Astrocyte (in vitro differentiated cells and primary cell): ENCODE data around the gene ACOT11. TPM values are rescaled to one million over a fixed set of nuclear protein-coding genes. Genes with fewer than 3 reads are reported as not detected.

Experiments
- DNase-seq: peaks from one replicate; pipeline ENCODE4 v3.0.0-alpha.2; 2010; ENCODE audit warnings: low read depth
- FAIRE-seq: peaks from 2 replicates; lab custom pipeline; 2011; peaks lifted over from hg19 to GRCh38; lab: Jason Lieb, UNC
- H2AFZ ChIP-seq: 2 replicates; pipeline ENCODE4 v1.6.0; 2012; ENCODE audit warnings: low read depth, low read length, inconsistent platforms
- H3K27ac ChIP-seq: 2 replicates; pipeline ENCODE4 v1.5.1; 2011; ENCODE audit warnings: low read depth, low read length, inconsistent platforms
- H3K27me3 ChIP-seq: 2 replicates; pipeline ENCODE4 v1.6.0; 2011; ENCODE audit warnings: low read length, inconsistent platforms; ENCODE audit not compliant: insufficient read depth
- H3K36me3 ChIP-seq: 2 replicates; pipeline ENCODE4 v1.5.1; 2011; ENCODE audit warnings: low read length, inconsistent platforms; ENCODE audit not compliant: insufficient read depth
- H3K4me1 ChIP-seq: 2 replicates; pipeline ENCODE4 v1.5.1; 2011; ENCODE audit warnings: low read length, inconsistent platforms; ENCODE audit not compliant: insufficient read depth
- H3K4me2 ChIP-seq: 2 replicates; pipeline ENCODE4 v1.6.0; 2012; ENCODE audit warnings: low read length, inconsistent platforms
- H3K4me3 ChIP-seq: 2 replicates; pipeline ENCODE4 v1.5.1; 2011; ENCODE audit warnings: low read depth, mild to moderate bottlenecking, low read length, inconsistent platforms; ENCODE audit not compliant: insufficient read depth
- H3K79me2 ChIP-seq: 2 replicates; pipeline ENCODE4 v1.6.0; 2012; ENCODE audit warnings: mild to moderate bottlenecking, low read length, inconsistent platforms; ENCODE audit not compliant: insufficient read depth
- H3K9ac ChIP-seq: 2 replicates; pipeline ENCODE4 v1.6.0; 2012; ENCODE audit warnings: mild to moderate bottlenecking, low read length, inconsistent platforms
- H3K9me3 ChIP-seq: 2 replicates; pipeline ENCODE4 v1.5.1; 2012; ENCODE audit warnings: low read depth, mild to moderate bottlenecking, low read length, inconsistent platforms; ENCODE audit not compliant: insufficient read depth
- H4K20me1 ChIP-seq: 2 replicates; pipeline ENCODE4 v1.6.0; 2012; ENCODE audit warnings: low read length, inconsistent platforms; ENCODE audit not compliant: insufficient read depth
- H3K27ac Mint-ChIP-seq: one replicate; pipeline ENCODE4 v1.8.0; 2021; ENCODE audit warnings: mild to moderate bottlenecking, mixed read lengths; ENCODE audit not compliant: unreplicated experiment
- H3K27me3 Mint-ChIP-seq: one replicate; pipeline ENCODE4 v1.8.0; 2021; ENCODE audit warnings: low read depth, mixed read lengths; ENCODE audit not compliant: unreplicated experiment
- H3K36me3 Mint-ChIP-seq: one replicate; pipeline ENCODE4 v1.8.0; 2021; ENCODE audit warnings: low read depth, mixed read lengths; ENCODE audit not compliant: unreplicated experiment
- H3K4me1 Mint-ChIP-seq: one replicate; pipeline ENCODE4 v1.8.0; 2021; ENCODE audit warnings: low read depth, mixed read lengths; ENCODE audit not compliant: unreplicated experiment
- H3K4me3 Mint-ChIP-seq: one replicate; pipeline ENCODE4 v1.8.0; 2021; ENCODE audit warnings: mild to moderate bottlenecking, moderate library complexity, mixed read lengths; ENCODE audit not compliant: unreplicated experiment
- H3K9me3 Mint-ChIP-seq: one replicate; pipeline ENCODE4 v1.8.0; 2021; ENCODE audit warnings: mild to moderate bottlenecking, mixed read lengths; ENCODE audit not compliant: unreplicated experiment
- EZH2 ChIP-seq: IDR thresholded peaks from 2 replicates; pipeline ENCODE4 v1.6.1; 2012; ENCODE audit warnings: mild to moderate bottlenecking, low read length, inconsistent platforms; ENCODE audit not compliant: insufficient read depth
- total RNA-seq: library from RNA; stranded (reverse); gene quantifications from 2 replicates; pipeline ENCODE4 v1.2.1, GENCODE V29; 2021
- TF ChIP-seq, protein P1 (sequence below): IDR thresholded peaks from 2 replicates; pipeline ENCODE4 v1.5.1; 2011; ENCODE audit warnings: low read depth, mild to moderate bottlenecking, inconsistent platforms, low read length, moderate library complexity; ENCODE audit not compliant: insufficient read depth

ACOT11 gene
- total RNA-seq, 1 donor from 2014 or later = 1.5 TPM

DNA sequence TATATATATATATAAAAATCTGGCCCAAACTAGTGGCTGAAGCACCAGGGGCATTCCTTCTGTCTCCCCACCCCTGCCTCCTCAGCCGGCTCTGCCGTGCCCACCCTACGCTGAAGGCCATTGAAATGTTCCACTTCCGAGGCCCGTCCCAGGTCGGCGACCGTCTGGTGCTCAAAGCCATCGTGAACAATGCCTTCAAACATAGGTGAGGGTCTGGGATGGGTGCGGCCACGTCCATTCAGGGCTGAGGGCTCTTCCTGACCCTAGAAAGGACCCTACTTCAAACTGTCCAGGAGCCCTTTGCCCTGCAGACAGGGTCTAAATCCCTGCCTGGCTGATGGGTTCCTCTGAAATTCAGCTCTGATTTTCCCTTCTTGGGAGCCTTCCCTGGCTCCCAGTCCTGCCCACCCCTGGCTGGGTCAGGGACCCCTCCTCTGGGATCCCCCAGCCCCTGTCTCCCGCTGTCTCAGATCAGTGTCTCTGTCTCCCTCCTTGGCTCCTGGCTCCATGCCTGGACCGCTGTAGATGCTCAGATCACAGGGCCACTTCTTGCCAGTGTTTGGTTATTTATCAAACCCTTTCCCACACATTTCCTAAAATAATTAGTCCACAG lies 51.3 kb downstream of the ACOT11 start:
- Histone ChIP-seq H3K9ac (no peak overlapping the region), H3K4me3 (no peak overlapping the region), H3K36me3 (no peaks in the 10 kb centered on the region), H3K27ac (no peak overlapping the region), H4K20me1 (no peaks in the 10 kb centered on the region), H2AFZ (no peak overlapping the region), H3K9me3 (no peaks in the 10 kb centered on the region), H3K4me1 (no peaks in the 10 kb centered on the region), H3K79me2 (no peaks in the 10 kb centered on the region), H3K4me2 (no peak overlapping the region), H3K27me3 (no peaks in the 10 kb centered on the region)
- H3K4me1 Mint-ChIP-seq = no peaks in the 10 kb centered on the region
- H3K36me3 Mint-ChIP-seq = peaks cover 1% of the 10 kb centered on the region
- no peak overlapping the region for H3K4me3 Mint-ChIP-seq
- peaks cover 20% of the 10 kb centered on the region for H3K27me3 Mint-ChIP-seq
- FAIRE-seq = no peak
- no peak for DNase-seq
- no peak for TF ChIP-seq EZH2
- TF ChIP-seq, protein P1, sequence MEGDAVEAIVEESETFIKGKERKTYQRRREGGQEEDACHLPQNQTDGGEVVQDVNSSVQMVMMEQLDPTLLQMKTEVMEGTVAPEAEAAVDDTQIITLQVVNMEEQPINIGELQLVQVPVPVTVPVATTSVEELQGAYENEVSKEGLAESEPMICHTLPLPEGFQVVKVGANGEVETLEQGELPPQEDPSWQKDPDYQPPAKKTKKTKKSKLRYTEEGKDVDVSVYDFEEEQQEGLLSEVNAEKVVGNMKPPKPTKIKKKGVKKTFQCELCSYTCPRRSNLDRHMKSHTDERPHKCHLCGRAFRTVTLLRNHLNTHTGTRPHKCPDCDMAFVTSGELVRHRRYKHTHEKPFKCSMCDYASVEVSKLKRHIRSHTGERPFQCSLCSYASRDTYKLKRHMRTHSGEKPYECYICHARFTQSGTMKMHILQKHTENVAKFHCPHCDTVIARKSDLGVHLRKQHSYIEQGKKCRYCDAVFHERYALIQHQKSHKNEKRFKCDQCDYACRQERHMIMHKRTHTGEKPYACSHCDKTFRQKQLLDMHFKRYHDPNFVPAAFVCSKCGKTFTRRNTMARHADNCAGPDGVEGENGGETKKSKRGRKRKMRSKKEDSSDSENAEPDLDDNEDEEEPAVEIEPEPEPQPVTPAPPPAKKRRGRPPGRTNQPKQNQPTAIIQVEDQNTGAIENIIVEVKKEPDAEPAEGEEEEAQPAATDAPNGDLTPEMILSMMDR = no peak
- no peak overlapping the region for H3K27ac Mint-ChIP-seq
- H3K9me3 Mint-ChIP-seq = peaks cover 2% of the 10 kb centered on the region

GRCh38 chr1:54600947-54601721 lies 53.1 kb downstream of the ACOT11 start:
- Histone ChIP-seq H3K4me1 (no peaks in the 10 kb centered on the region), H3K4me3 (no peak overlapping the region), H3K27me3 (no peaks in the 10 kb centered on the region), H3K9me3 (no peaks in the 10 kb centered on the region), H2AFZ (no peak overlapping the region), H4K20me1 (no peaks in the 10 kb centered on the region), H3K9ac (no peak overlapping the region), H3K36me3 (no peaks in the 10 kb centered on the region), H3K4me2 (no peak overlapping the region), H3K79me2 (no peaks in the 10 kb centered on the region), H3K27ac (no peak overlapping the region)
- Mint-ChIP-seq H3K27me3 (peaks cover 22% of the 10 kb centered on the region), H3K9me3 (peaks cover 2% of the 10 kb centered on the region), H3K36me3 (peaks cover 4% of the 10 kb centered on the region), H3K4me1 (no peaks in the 10 kb centered on the region), H3K4me3 (no peak overlapping the region), H3K27ac (no peak overlapping the region)
- TF ChIP-seq, protein P1 = no peak
- no peak for TF ChIP-seq EZH2
- FAIRE-seq (no peak), DNase-seq (no peak)

GRCh38 chr1:54601730-54602129 lies 53.7 kb downstream of the ACOT11 start:
- Histone ChIP-seq H3K27ac (no peak overlapping the region), H3K4me3 (no peak overlapping the region), H3K4me1 (no peaks in the 10 kb centered on the region), H3K4me2 (no peak overlapping the region), H3K9ac (no peak overlapping the region), H3K27me3 (no peaks in the 10 kb centered on the region), H3K79me2 (no peaks in the 10 kb centered on the region), H3K9me3 (no peaks in the 10 kb centered on the region), H4K20me1 (no peaks in the 10 kb centered on the region), H2AFZ (no peak overlapping the region), H3K36me3 (no peaks in the 10 kb centered on the region)
- no peak for FAIRE-seq
- H3K27ac Mint-ChIP-seq = no peak overlapping the region
- H3K36me3 Mint-ChIP-seq = peaks cover 4% of the 10 kb centered on the region
- no peak for TF ChIP-seq EZH2
- peaks cover 21% of the 10 kb centered on the region for H3K27me3 Mint-ChIP-seq
- no peak for DNase-seq
- H3K4me3 Mint-ChIP-seq = no peak overlapping the region
- H3K9me3 Mint-ChIP-seq = peaks cover 2% of the 10 kb centered on the region
- H3K4me1 Mint-ChIP-seq = no peaks in the 10 kb centered on the region
